H54 (cell line): ENCODE results near the gene LRRC3C.
"Not testable (repeated sequence)": the region's sequence is repeated elsewhere in the genome, so short reads cannot be mapped to it uniquely, and the experiment has no call there.

Experiments used
- DNase-seq: peaks from one replicate; pipeline ENCODE4 v3.0.0; 2011; ENCODE audit warnings: low spot score, mixed read lengths; ENCODE audit not compliant: insufficient read length
- FAIRE-seq: peaks from 3 replicates; lab custom pipeline; 2011; peaks lifted over from hg19 to GRCh38; lab: Jason Lieb, UNC
- POLR2A ChIP-seq: IDR thresholded peaks from 2 replicates; pipeline ENCODE4 v1.6.1; 2011; ENCODE audit warnings: low read depth, mild to moderate bottlenecking, low read length

The LRRC3C gene

GRCh38 chr17:39928858-39929645, 1.5 kb downstream of the LRRC3C start:
- no peak for TF ChIP-seq POLR2A
- peak; percentile 56 for DNase-seq
- FAIRE-seq: no peak

- DNase-seq (peak; percentile 42), FAIRE-seq (no peak)
- TF ChIP-seq POLR2A: no peak
Observed at GRCh38 chr17:39929646-39930407, 2.3 kb downstream of the LRRC3C start.

DNA sequence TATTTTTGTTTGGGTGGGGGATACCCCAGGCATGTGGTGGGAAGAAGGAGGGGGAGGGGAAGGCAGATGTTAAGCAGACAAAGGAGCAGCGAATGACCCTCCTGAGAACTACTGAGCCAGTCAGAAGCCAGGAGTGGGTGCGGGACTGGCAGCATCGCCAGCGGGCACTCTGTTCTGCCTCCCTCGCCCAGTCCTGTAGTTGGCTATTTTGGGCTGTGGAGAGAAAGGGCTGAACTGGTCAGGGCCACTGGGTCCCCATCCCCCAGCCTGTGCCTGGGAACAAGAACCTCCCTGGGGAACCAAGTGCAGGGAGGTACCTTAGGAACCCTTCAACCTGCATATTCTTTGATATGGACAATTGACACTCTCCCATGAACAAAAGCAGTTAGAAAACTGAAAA, 6.4 kb downstream of the LRRC3C start:
- no peak for DNase-seq
- FAIRE-seq: no peak
- TF ChIP-seq POLR2A: no peak

DNA sequence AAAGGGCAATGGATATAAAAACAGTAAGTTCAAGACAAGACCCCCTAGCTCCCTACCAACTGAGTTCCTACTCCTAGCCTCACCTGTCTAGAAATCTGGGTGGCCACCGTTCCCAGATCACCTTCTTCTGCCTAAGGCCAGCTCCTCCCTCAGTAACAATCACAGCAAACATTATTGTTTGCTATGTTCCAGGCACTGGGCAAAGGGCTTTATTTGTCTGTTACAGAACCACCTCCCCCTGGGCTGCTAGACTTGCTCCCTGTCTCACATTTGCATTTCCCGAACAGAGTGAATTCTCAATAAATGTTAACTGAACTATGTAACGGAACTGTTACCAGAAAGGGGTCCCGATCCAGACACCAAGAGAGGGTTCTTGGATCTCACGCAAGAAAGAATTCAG, 6.8 kb downstream of the LRRC3C start:
- FAIRE-seq: no peak
- DNase-seq: no peak
- TF ChIP-seq POLR2A: no peak

- peak; percentile 37 for DNase-seq
- TF ChIP-seq POLR2A: no peak
- no peak for FAIRE-seq
Observed at GRCh38 chr17:39935909-39936308, 8.4 kb downstream of the LRRC3C start.

- FAIRE-seq (no peak), DNase-seq (no peak)
- no peak for TF ChIP-seq POLR2A
Observed at GRCh38 chr17:39937447-39937846, 9.9 kb downstream of the LRRC3C start.

GRCh38 chr17:39938140-39938869, 10.8 kb downstream of the LRRC3C start:
- TF ChIP-seq POLR2A: no peak
- no peak for DNase-seq
- no peak for FAIRE-seq

GRCh38 chr17:39939106-39939505, 11.6 kb downstream of the LRRC3C start:
- DNase-seq (no peak), FAIRE-seq (no peak)
- no peak for TF ChIP-seq POLR2A

DNA sequence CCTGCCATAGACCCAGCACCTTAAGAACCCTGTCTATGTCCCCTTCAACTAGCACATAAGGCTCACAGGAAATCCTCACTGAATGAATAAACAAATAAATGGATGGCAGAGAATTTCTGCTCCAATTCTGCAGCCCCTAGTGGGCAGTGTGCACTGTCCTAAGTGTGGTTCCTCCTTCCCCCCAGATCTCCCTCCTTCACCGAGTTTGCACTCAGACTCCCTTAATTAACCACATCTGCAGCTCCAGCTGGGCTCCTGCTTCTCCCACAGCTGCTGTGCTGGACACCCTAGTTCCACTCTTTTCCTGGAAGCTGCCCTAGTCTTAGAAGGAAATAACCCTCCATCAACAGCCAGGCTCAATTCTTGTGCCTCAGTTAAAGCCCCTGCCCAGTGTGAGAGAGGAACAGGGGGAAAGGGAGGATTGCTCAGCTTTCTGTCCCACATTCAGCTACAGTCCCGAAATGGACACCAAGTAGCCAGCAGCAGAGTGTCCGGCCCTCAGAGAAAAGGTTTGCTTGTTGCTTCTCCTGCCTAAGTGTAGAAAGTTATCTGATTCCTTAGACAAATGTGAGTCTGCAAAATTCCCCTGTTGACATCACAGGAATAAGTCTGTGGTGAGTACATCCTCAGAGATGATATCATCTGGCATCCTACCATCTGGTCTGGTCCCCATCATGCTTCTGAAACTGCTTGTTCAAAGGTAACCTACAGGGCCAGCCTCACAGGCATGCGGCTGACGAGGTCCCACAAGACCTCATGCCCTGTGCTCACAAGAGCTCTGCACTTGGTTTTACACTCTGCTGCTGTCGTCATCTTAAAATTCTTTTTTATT, 12.3 kb downstream of the LRRC3C start:
- no peak for FAIRE-seq
- no peak for TF ChIP-seq POLR2A
- peak; percentile 72 for DNase-seq

DNA sequence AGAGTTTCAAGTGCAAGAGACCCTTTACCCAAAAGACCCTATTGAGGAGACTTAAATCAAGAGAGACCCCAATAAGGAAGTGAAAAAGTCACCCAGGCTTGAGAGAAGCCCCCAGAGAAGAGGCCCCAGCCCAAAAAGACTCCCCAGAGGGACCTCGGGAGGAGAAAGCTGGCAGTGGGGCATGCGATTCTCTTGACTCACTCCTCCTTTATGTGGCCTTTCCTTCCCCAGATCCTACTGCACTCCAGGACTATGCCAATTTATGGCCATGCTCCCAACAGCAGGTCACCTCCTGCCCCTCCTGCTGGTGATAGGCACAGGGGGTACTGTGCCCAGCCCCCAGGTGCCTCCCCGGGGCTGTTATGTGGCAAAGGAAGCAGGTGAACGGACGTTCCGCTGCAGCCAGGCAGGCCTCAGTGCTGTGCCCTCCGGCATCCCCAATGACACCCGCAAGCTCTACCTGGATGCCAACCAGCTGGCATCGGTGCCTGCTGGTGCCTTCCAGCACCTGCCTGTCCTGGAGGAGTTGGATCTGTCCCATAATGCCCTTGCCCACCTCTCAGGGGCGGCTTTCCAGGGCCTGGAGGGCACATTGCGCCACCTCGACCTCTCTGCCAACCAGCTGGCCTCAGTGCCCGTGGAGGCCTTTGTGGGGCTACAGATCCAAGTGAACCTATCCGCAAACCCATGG, 16.3 kb downstream of the LRRC3C start:
- FAIRE-seq (no peak), DNase-seq (no peak)
- TF ChIP-seq POLR2A: no peak

DNA sequence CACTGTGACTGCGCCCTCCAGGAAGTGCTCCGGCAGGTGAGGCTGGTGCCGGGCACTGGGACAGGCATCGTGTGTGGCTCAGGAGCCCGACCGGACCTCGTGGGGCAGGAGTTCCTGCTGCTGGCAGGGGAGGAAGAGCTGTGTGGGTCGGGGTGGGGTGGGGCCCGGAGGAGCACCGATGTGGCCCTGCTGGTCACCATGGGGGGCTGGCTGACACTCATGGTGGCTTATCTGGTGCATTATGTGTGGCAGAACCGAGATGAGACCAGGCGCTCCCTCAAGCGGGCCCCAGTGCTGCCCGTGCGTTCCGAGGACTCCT, 16.8 kb downstream of the LRRC3C start:
- FAIRE-seq (no peak), DNase-seq (no peak)

GRCh38 chr17:39946551-39947330, 19.2 kb downstream of the LRRC3C start:
- no peak for DNase-seq
- no peak for TF ChIP-seq POLR2A
- no peak for FAIRE-seq

More for the DNA sequence above, 16.8 kb downstream of the LRRC3C start:
- no peak for TF ChIP-seq POLR2A

- DNase-seq, FAIRE-seq: not testable (repeated sequence)
Observed at GRCh38 chr17:39948489-39948828, 20.9 kb downstream of the LRRC3C start.
